Inflammatory macrophage treated with lipopolysaccharide for 4 hours (primary cell): ENCODE results near the gene SMCHD1.

Experiments
- DNase-seq: peaks from one replicate; pipeline ENCODE4 v3.0.0-alpha.2; 2020

Gene SMCHD1

DNA sequence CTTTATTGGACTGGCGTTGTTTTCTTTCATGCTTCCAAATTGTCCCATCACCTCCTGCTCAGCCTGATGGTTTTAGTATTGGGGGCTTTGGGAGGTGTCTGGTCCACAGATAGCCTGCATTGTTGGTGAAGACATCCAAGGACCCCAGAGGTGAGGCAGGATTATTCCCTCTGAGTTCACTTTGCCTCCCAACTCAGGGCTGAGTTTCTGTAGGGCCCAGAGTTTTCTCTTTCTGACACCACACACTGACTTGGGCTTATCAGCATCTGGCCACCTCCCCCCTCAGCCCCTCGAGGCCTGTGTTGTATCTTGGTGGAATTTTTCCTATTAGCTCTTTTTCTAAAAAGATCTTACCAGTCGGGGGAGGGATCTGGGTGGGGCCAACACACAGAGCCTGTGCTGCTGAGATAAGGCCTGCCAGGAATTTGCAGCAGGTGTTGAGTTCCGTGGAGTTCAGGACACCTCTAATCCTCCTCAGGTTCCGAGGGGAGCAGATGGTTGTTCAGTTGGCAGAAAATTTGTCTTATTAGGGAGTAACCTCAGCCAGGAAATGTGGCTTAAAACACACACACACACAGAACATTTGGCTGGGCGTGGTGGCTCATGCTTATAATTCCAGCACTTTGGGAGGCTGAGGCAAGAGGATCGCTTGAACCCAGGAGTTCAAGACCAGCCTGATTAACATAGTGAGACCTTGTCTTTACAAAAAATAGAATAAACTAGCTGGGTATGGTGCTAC is 198.6 kb downstream of the SMCHD1 start:
- no peak for DNase-seq
